ENCODE results near the gene AUNIP. TPM values are rescaled to one million over a fixed set of nuclear protein-coding genes. Genes with fewer than 3 reads are reported as not detected.
A peak's percentile ranks its signal among the peaks of the same experiment; 100 is the strongest.

Gene AUNIP
- total RNA-seq, 2 experiments from 2014 or later, result 8.4 to 9.1 TPM

- CTCF ChIA-PET, result interaction anchor here (0.6 to 5.5 kb wide), 7 partner anchors 8 to 273 kb away, joined by 3 to 46 read pairs (median 4); no protein-coding TSS in a partner anchor
- Mint-ChIP-seq H3K4me3 (no peak overlapping the region), H3K9me3 (no peaks in the 10 kb centered on the region), H3K27ac (no peak overlapping the region), H3K36me3 (ENCODE audit: low read depth) (no peaks in the 10 kb centered on the region), H3K27me3 (ENCODE audit: low read depth) (no peaks in the 10 kb centered on the region), H3K4me1 (ENCODE audit: low read depth) (peaks cover 41% of the 10 kb centered on the region)
- intact Hi-C loops (cut with micrococcal nuclease), result no loop called here
- DNase-seq, result no peak
These were observed 65.6 kb downstream of the AUNIP start for GRCh38 chr1:25793585-25794170.

- CTCF ChIA-PET, result interaction anchor here (1.4 to 5.5 kb wide), 2 partner anchors 9 to 182 kb away, joined by 4 to 46 read pairs; no protein-coding TSS in a partner anchor
- Mint-ChIP-seq H3K27ac (no peak overlapping the region), H3K4me3 (no peak overlapping the region), H3K27me3 (ENCODE audit: low read depth) (no peaks in the 10 kb centered on the region), H3K4me1 (ENCODE audit: low read depth) (peaks cover 32% of the 10 kb centered on the region), H3K36me3 (ENCODE audit: low read depth) (no peaks in the 10 kb centered on the region), H3K9me3 (no peaks in the 10 kb centered on the region)
- intact Hi-C loops (cut with micrococcal nuclease), result no loop called here
- DNase-seq, result no peak
These were observed 67.1 kb downstream of the AUNIP start for GRCh38 chr1:25792115-25792514.

- Mint-ChIP-seq H3K9me3 (no peaks in the 10 kb centered on the region), H3K4me3 (no peak overlapping the region), H3K36me3 (ENCODE audit: low read depth) (no peaks in the 10 kb centered on the region), H3K4me1 (ENCODE audit: low read depth) (peaks cover 19% of the 10 kb centered on the region), H3K27ac (no peak overlapping the region), H3K27me3 (ENCODE audit: low read depth) (no peaks in the 10 kb centered on the region)
- intact Hi-C loops (cut with micrococcal nuclease), result no loop called here
- DNase-seq, result no peak
- CTCF ChIA-PET, result no interaction called here
These were observed 68.8 kb downstream of the AUNIP start for GRCh38 chr1:25790472-25790871.

- intact Hi-C loops (cut with micrococcal nuclease), result no loop called here
- no peaks in the 10 kb centered on the region for H3K36me3 Mint-ChIP-seq (ENCODE audit: low read depth)
- H3K9me3 Mint-ChIP-seq, result no peaks in the 10 kb centered on the region
- H3K4me3 Mint-ChIP-seq, result no peak overlapping the region
- DNase-seq, result no peak
- peaks cover 4% of the 10 kb centered on the region for H3K4me1 Mint-ChIP-seq (ENCODE audit: low read depth)
- CTCF ChIA-PET, result interaction anchor here (0.6 to 1.7 kb wide), 5 partner anchors 8 to 360 kb away, joined by 3 to 7 read pairs (median 4); no protein-coding TSS in a partner anchor
- no peak overlapping the region for H3K27ac Mint-ChIP-seq
- H3K27me3 Mint-ChIP-seq (ENCODE audit: low read depth), result no peaks in the 10 kb centered on the region
These were observed 71.5 kb downstream of the AUNIP start for GRCh38 chr1:25787760-25788166.

GRCh38 chr1:25786887-25787759, 72.1 kb downstream of the AUNIP start:
- CTCF ChIA-PET, result interaction anchor here (0.6 to 1.7 kb wide), 5 partner anchors 9 to 360 kb away, joined by 3 to 7 read pairs (median 4); no protein-coding TSS in a partner anchor
- DNase-seq, result no peak
- Mint-ChIP-seq H3K27ac (no peak overlapping the region), H3K36me3 (ENCODE audit: low read depth) (no peaks in the 10 kb centered on the region), H3K9me3 (no peaks in the 10 kb centered on the region), H3K27me3 (ENCODE audit: low read depth) (no peaks in the 10 kb centered on the region), H3K4me3 (no peak overlapping the region), H3K4me1 (ENCODE audit: low read depth) (peaks cover 4% of the 10 kb centered on the region)
- intact Hi-C loops (cut with micrococcal nuclease), result no loop called here

- no peaks in the 10 kb centered on the region for H3K9me3 Mint-ChIP-seq
- CTCF ChIA-PET, result interaction anchor here (0.6 kb wide), 1 partner anchor 558 kb away, joined by 5 read pairs; no protein-coding TSS in a partner anchor
- DNase-seq, result no peak
- no peaks in the 10 kb centered on the region for H3K36me3 Mint-ChIP-seq (ENCODE audit: low read depth)
- no peak overlapping the region for H3K4me3 Mint-ChIP-seq
- no peaks in the 10 kb centered on the region for H3K27me3 Mint-ChIP-seq (ENCODE audit: low read depth)
- intact Hi-C loops (cut with micrococcal nuclease), result no loop called here
- H3K4me1 Mint-ChIP-seq (ENCODE audit: low read depth), result peaks cover 4% of the 10 kb centered on the region
- H3K27ac Mint-ChIP-seq, result no peak overlapping the region
These were observed 73.8 kb downstream of the AUNIP start for GRCh38 chr1:25785333-25786067.

- H3K27me3 Mint-ChIP-seq (ENCODE audit: low read depth), result no peaks in the 10 kb centered on the region
- no peaks in the 10 kb centered on the region for H3K36me3 Mint-ChIP-seq (ENCODE audit: low read depth)
- CTCF ChIA-PET, result interaction anchor here (0.6 kb wide), 1 partner anchor 558 kb away, joined by 5 read pairs; no protein-coding TSS in a partner anchor
- DNase-seq, result no peak
- intact Hi-C loops (cut with micrococcal nuclease), result no loop called here
- peak overlapping the region; percentile 21 for H3K27ac Mint-ChIP-seq
- no peak overlapping the region for H3K4me3 Mint-ChIP-seq
- H3K4me1 Mint-ChIP-seq (ENCODE audit: low read depth), result peaks cover 4% of the 10 kb centered on the region
- no peaks in the 10 kb centered on the region for H3K9me3 Mint-ChIP-seq
These were observed 74.6 kb downstream of the AUNIP start for GRCh38 chr1:25784575-25785051.

Small RNAs within 50 kb of the gene (microRNA-seq; reads per million reads assigned to microRNA genes)
- gene MIR3917 (ENCODE audit: borderline microRNAs expressed, borderline replicate concordance), result 6.0 reads per million, percentile 7 among the genes with 10 or more reads in this experiment

Other genes with a start within 250 kb of the AUNIP start
- gene MAN1C1, start 242.7 kb downstream of the AUNIP start, total RNA-seq, result 1 to 10 TPM; 4.9 to 6.3 TPM
- 10 to 100 TPM; 27.8 to 28.6 TPM for gene SELENON, start 59.3 kb downstream of the AUNIP start, total RNA-seq
- gene MTFR1L, start 39.5 kb downstream of the AUNIP start, total RNA-seq, result 10 to 100 TPM; 22.2 to 23.5 TPM
- gene PAQR7, start 16.3 kb upstream of the AUNIP start, total RNA-seq, result 1 to 10 TPM; 2.8 to 3.1 TPM
- gene STMN1, start 47.0 kb upstream of the AUNIP start, total RNA-seq, result 100 to 1,000 TPM; 708 to 746 TPM
- gene PAFAH2, start 138.6 kb upstream of the AUNIP start, total RNA-seq, result 1 to 10 TPM; 4.7 to 5.2 TPM
- not detected for gene EXTL1, start 162.3 kb upstream of the AUNIP start, total RNA-seq
- not detected for gene SLC30A2, start 186.7 kb upstream of the AUNIP start, total RNA-seq
- gene TRIM63, start 208.2 kb upstream of the AUNIP start, total RNA-seq, result under 1 TPM; 0.33 to 0.40 TPM